Activated naive CD8-positive, alpha-beta T cell treated with anti-CD3 and anti-CD28 coated beads, Interleukin-2, amount 50 U/mL, for 16 hours (primary cell): Measurements from ENCODE around the gene TMEM51.
"Not testable (repeated sequence)": the region's sequence is repeated elsewhere in the genome, so short reads cannot be mapped to it uniquely, and the experiment has no call there.

Experiments
- DNase-seq: peaks from one replicate; pipeline ENCODE4 v3.0.0-alpha.2; 2020; ENCODE audit warnings: low read depth, low spot score

TMEM51 gene

DNA sequence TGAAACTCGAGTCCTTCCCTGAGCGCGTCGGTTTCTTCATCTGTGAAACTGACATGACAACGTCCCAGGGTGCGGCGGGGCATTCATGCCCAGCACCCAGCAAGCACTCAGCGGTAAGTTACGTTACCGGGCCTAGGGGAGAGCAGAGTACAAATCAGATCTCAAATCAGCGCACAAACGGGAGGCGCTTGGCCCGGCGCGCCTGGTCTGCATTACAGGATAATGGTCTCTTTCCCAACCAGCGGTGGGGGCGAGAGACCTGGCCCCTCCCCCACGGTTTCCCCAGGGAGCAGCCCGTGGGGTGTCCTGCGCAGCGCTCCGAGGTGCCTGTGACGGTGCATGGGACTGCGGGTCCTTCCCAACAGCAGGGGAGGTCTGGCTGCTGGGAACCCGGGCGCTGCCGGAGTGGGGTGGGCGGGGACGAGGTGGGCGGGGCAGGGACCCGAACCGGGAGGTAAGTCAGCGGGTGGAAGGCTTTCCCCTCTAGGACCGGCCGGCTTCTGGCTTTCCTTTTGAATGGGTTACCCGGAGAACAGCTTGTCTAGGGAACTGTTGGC, 1.0 kb downstream of the TMEM51 start:
- no peak for DNase-seq

GRCh38 chr1:15155191-15155590, 1.6 kb downstream of the TMEM51 start:
- DNase-seq: no peak

- no peak for DNase-seq
These were observed 2.6 kb downstream of the TMEM51 start for GRCh38 chr1:15155888-15156741.

GRCh38 chr1:15156807-15157380, 3.3 kb downstream of the TMEM51 start:
- no peak for DNase-seq

- DNase-seq: no peak
These were observed 4.2 kb downstream of the TMEM51 start for GRCh38 chr1:15157524-15158399.

GRCh38 chr1:15158506-15159165, 5.1 kb downstream of the TMEM51 start:
- DNase-seq: no peak

GRCh38 chr1:15159166-15159555, 5.6 kb downstream of the TMEM51 start:
- no peak for DNase-seq

DNA sequence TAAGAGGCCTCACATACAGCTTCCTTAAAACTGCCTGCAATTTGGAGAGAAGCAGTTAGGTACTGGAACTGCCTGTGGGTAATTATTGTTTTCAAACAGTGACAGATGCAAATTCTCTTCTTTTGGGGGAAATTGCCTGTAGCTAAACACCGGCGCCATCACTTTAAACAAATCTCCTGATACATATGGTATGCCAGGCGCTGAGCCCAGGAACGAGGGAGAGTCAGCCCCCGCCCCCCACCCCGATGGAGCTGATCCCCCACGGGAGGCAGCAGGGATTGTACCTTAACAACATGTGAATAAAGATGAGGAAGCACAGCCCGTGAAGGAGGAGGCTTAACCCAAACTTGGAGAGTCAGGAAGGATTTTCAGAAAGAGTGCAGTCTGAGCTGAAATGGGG, 7.1 kb downstream of the TMEM51 start:
- no peak for DNase-seq

GRCh38 chr1:15167386-15167785, 13.8 kb downstream of the TMEM51 start:
- no peak for DNase-seq

DNA sequence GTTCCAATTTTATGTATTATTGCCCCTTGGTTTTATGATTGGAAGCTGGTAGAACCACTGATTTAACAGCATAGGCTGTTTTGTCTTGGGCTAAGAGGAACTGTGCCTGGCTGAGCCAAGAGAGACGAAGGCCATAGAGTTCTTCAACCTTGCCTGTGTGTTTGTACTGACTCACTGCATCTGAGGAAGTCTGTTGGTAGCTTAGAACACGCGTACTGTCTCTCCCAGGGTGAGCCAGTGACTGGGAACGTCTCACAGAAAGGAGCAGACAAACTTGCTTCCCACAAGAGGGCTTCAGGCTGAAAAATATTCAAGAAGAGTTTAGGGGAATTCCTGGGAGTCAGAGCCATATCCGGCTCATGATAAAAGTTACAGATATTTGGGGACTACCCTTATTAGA, 14.9 kb downstream of the TMEM51 start:
- no peak for DNase-seq

DNA sequence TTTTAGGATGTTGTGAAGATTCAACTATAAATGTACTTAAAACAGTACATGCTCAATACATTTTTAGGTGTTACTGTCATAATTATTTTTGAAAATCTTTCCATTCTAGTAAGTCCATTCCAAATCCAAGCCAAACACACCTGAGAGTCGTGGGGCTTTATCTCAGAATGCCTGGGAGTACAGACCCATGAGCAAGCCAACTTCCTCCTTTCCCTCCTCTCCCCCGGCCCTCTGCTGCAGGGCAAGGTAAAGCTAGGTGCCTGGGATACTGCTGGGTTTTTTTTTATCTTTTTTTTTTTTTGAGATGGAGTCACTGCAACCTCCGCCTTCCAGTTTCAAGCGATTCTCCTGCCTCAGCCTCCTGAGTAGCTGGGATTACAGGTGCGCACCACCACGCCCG, 16.5 kb downstream of the TMEM51 start:
- DNase-seq: no peak

GRCh38 chr1:15171271-15171908, 17.8 kb downstream of the TMEM51 start:
- DNase-seq: no peak

- DNase-seq: no peak
These were observed 19.1 kb downstream of the TMEM51 start for GRCh38 chr1:15172405-15173259.

DNA sequence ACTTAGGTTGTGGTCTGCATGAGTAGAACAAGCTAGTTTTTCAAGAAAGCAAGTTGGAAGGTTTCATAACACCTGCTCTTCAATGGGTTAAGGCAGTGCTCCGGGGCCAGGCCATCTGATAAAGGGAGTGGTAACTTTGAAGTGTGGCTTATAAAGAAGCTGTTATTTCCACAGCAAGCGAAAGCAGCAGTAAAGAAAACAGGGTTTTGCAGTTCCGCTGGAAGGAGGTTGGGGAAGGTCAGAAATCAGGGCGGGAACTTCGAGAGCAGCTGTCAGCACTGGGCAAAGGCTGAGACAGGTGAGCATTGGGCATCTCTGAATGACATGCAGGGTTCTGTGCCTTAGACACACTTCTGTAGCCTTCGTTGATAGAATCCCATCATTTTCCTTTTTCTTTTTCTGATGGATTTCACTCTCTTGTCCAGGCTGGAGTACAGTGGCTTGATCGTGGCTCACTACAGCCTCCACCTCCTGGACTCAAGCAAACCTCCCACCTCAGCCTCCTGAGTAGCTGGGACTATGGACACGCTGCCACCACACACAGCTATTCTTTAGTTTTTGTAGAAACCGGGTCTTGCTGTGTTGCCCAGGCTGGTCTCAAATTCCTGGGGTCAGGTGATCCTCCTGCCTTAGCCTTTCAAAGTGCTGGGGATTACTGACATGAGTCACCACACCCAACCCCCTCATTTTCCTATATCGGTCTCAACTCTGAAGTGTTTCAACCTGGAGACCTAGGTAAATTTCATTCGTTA, 20.5 kb downstream of the TMEM51 start:
- DNase-seq: no peak

- no peak for DNase-seq
These were observed 21.1 kb downstream of the TMEM51 start for GRCh38 chr1:15174615-15174983.

DNA sequence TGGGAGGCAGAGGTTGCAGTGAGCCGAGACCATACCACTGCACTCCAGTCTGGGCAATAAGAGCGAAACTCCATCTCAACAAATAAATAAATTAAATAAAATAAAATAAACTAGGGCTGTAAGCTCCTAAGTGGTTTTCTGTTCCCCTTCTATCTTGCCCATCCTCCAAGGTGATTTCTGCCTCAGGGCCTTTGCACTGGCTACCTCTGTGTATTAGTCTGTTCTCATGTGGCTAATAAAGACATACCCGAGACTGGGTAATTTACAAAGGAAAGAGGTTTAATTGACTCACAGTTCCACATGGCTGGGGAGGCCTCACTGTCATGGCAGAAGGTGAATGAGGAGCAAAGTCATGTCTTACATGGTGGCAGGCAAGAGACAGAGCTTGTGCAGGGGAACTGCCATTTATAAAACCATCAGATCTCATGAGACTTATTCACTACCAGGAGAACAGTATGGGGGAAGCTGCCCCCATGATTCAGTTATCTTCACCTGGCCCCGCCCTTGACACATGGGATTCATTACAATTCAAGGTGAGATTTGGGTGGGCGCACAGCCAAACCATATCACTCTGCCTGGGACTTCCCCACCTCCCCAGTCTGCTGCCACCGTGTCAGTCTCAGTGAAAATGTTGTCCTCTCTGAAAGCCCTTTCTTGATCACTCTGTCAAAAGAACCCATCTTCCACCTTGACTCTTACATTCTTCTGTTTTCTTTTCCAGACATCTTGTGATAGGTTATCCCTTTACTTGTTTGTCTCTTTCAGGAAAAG, 22.0 kb downstream of the TMEM51 start:
- not testable (repeated sequence) for DNase-seq

DNA sequence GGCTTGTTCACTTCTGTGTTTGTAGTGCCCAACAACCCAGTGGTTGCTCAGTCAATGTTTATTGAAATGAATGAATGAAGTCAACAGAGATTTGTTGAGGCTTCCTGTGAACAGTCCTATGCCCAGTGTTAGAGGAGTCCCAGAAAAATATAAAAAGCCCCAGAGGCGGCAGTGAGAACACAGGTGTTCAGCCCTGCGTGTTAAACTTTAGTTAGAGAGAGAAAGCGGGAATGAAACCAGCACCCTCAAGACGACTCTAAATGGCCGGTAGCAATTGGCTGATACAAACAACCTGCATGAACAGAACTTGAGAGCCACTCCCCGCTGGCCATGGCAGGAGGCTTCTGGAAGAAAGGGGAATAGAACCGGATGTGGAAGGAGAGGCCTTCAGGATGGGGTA, 22.6 kb downstream of the TMEM51 start:
- no peak for DNase-seq

DNA sequence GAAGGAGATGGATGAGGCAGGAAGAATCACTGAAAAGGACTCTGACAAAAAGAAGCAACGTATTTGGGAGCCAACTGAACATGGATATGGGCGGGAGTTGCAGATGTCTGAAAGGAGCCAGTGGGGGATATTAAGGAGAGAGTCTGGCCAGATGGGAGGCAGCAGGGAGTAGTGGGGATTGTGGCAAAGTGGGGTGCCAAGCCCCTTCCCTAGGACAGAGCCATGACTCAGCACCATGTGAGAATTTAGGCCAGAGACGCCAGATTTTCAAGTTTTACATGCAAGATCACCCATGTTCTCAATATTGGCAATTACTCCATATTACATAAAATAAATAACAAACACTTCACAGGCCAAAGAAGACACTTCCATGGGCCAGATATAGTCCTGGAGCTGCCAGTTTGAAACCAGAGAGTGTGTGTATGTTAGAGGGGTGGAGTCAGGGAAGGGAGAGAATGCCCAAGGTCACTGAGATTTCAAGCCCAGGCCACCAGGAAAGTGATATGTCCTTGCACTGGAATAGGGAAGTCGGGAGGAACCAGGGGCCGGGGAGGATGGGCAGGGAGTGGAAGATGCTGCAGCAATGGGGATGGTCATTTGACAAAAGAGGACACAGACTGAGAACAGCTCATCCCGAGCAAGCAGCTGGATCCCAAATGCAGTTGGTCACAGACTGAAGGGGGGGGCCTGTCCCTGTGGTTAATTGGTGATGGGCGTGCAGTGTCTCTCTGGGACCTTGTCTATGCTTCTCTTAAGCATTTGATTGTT, 23.5 kb downstream of the TMEM51 start:
- no peak for DNase-seq
